B cell (primary cell): Measurements from ENCODE around the gene ST6GAL2. TPM values are rescaled to one million over a fixed set of nuclear protein-coding genes. Genes with fewer than 3 reads are reported as not detected.

Experiments
- ATAC-seq: fragments of 200-7000 bp; cut with Tn5 transposase; one replicate; pipeline ENCODE4 v1.10.0; 2021; ENCODE audit warnings: low read depth, mild to moderate bottlenecking, moderate number of reproducible peaks, moderate library complexity
- CTCF ChIA-PET: fragments of 350-600 bp; sonication (Branson Sonifier 250); formaldehyde crosslinking; loops from one replicate; lab custom pipeline; 2021; ENCODE audit warnings: antibody characterized with exemption, inconsistent platforms; lab: Charles Lee
- POLR2A ChIA-PET: fragments of 350-600 bp; sonication (Branson Sonifier 250); formaldehyde crosslinking; loops from one replicate; lab custom pipeline; 2021; ENCODE audit warnings: antibody characterized with exemption; lab: Charles Lee
- DNase-seq: peaks from one replicate; pipeline ENCODE4 v3.0.0; 2013
- H2AFZ ChIP-seq: 2 replicates; pipeline ENCODE4 v1.6.1; 2012; ENCODE audit warnings: mild to moderate bottlenecking, low read depth, low read length; ENCODE audit not compliant: insufficient read depth, poor library complexity, severe bottlenecking
- H3K27ac ChIP-seq, 2 donors: 1 replicate in 1 of 2; 2 replicates in 1 of 2; pipeline ENCODE4 v1.5.1; 2012 to 2013; ENCODE audit warnings: low read length in 2 of 2, mild to moderate bottlenecking in 2 of 2, moderate library complexity in 1 of 2
- H3K27me3 ChIP-seq, 4 experiments: fragments of 200-600 bp in 1 of 4; sonication (generic) in 1 of 4; replicated peaks in 1 of 4; 1 replicate in 2 of 4; 2 replicates in 2 of 4; pipeline versions ENCODE4 v1.6.1 to v1.7.0; 2013 to 2016; ENCODE audit warnings: low read length in 3 of 4, mild to moderate bottlenecking in 2 of 4, mixed read lengths in 1 of 4, moderate library complexity in 1 of 4; ENCODE audit not compliant: insufficient read depth in 4 of 4, control insufficient read depth in 3 of 4; ENCODE audit errors: control extremely low read depth in 1 of 4
- H3K36me3 ChIP-seq, 2 experiments: replicated peaks in 1 of 2; 1 replicate in 1 of 2; 2 replicates in 1 of 2; pipeline versions ENCODE4 v1.6.1 to v1.7.1; 2013; ENCODE audit warnings: low read length in 1 of 2; ENCODE audit not compliant: insufficient read depth in 2 of 2, control insufficient read depth in 1 of 2; ENCODE audit errors: control extremely low read depth in 1 of 2, extremely low read depth in 1 of 2
- H3K4me1 ChIP-seq, 2 donors: fragments of 200-600 bp in 1 of 2; sonication (generic) in 1 of 2; 1 replicate in 1 of 2; 2 replicates in 1 of 2; pipeline versions ENCODE4 v1.5.1 to v1.6.1; 2013 to 2017; ENCODE audit warnings: low read length in 2 of 2; ENCODE audit not compliant: control insufficient read depth in 2 of 2, insufficient read depth in 2 of 2
- H3K4me2 ChIP-seq: replicated peaks from 2 replicates; pipeline ENCODE3; 2012; ENCODE audit warnings: mild to moderate bottlenecking, low read depth, low read length; ENCODE audit not compliant: poor library complexity, severe bottlenecking
- H3K4me3 ChIP-seq, 5 experiments: fragments of 200-600 bp in 1 of 5; sonication (generic) in 1 of 5; 1 replicate in 3 of 5; 2 replicates in 2 of 5; pipeline versions ENCODE4 v1.5.1 to v1.7.0; 2011 to 2016; ENCODE audit warnings: low read length in 4 of 5, mild to moderate bottlenecking in 4 of 5, low read depth in 2 of 5, control low read depth in 1 of 5, moderate library complexity in 1 of 5; ENCODE audit not compliant: insufficient read depth in 1 of 5; ENCODE audit errors: control extremely low read depth in 1 of 5, extremely low read depth in 1 of 5
- H3K79me2 ChIP-seq: fragments of 200-600 bp; sonication (generic); one replicate; pipeline ENCODE4 v1.6.0; 2016; ENCODE audit warnings: low read length; ENCODE audit not compliant: control insufficient read depth, insufficient read depth
- H3K9ac ChIP-seq: fragments of 200-600 bp; sonication (generic); 2 replicates; pipeline ENCODE4 v1.6.1; 2017; ENCODE audit warnings: mild to moderate bottlenecking, low read length, moderate library complexity
- H3K9me3 ChIP-seq, 3 donors: one replicate each; pipeline versions ENCODE4 v1.6.1 to v1.7.1; 2013; ENCODE audit warnings: low read length in 2 of 3; ENCODE audit not compliant: control insufficient read depth in 2 of 3, insufficient read depth in 1 of 3; ENCODE audit errors: control extremely low read depth in 1 of 3
- H4K20me1 ChIP-seq: 2 replicates; pipeline ENCODE4 v1.6.0; 2012; ENCODE audit warnings: mild to moderate bottlenecking, low read length; ENCODE audit not compliant: insufficient read depth, control insufficient read depth, poor library complexity, severe bottlenecking
- H3K27ac Mint-ChIP-seq: one replicate; pipeline ENCODE4 v1.8.0; 2021; ENCODE audit warnings: mixed read lengths
- H3K27me3 Mint-ChIP-seq: one replicate; pipeline ENCODE4 v1.8.0; 2021; ENCODE audit warnings: mixed read lengths
- H3K4me1 Mint-ChIP-seq: one replicate; pipeline ENCODE4 v1.8.0; 2021; ENCODE audit warnings: mixed read lengths
- H3K4me3 Mint-ChIP-seq: one replicate; pipeline ENCODE4 v1.8.0; 2021; ENCODE audit warnings: mixed read lengths
- H3K9me3 Mint-ChIP-seq: one replicate; pipeline ENCODE4 v1.8.0; 2022; ENCODE audit warnings: mixed read lengths; ENCODE audit not compliant: insufficient read depth
- CTCF ChIP-seq: fragments of 200-600 bp; IDR thresholded peaks from one replicate; pipeline ENCODE4 v1.8.0; 2022; ENCODE audit warnings: antibody characterized with exemption, mild to moderate bottlenecking
- EZH2 ChIP-seq: IDR thresholded peaks from 2 replicates; pipeline ENCODE4 v1.6.1; 2012; ENCODE audit warnings: borderline replicate concordance, low read depth, mild to moderate bottlenecking, moderate library complexity, low read length; ENCODE audit not compliant: insufficient read depth, poor library complexity, severe bottlenecking
- WGBS: methylation state at CpG from one replicate; pipeline ENCODE4 v1.1.5; 2013; ENCODE audit warnings: missing lambda C conversion rate; ENCODE audit not compliant: insufficient coverage; 5-methylcytosine and 5-hydroxymethylcytosine counted together
- intact Hi-C: fragments of 100-400 bp; cut with micrococcal nuclease; formaldehyde crosslinking; loops from one replicate; pipeline ENCODE4 v1.10.0; 2022
- polyA plus RNA-seq: library from polyadenylated mRNA; depleted of rRNA; stranded (reverse); fragments of >200 nt; gene quantifications from 2 replicates; pipeline ENCODE4 v1.2.3, GENCODE V29; 2012
- total RNA-seq, 2 donors: library from RNA; stranded (reverse); fragments of 120-200 nt in 1 of 2; gene quantifications; 1 replicate in 1 of 2; 2 replicates in 1 of 2; pipeline versions ENCODE4 v1.2.3 to v1.2.4, GENCODE V29; 2013 to 2022

The ST6GAL2 gene
- total and polyA plus RNA-seq, 2 donors (not counting 1 experiment from before 2014, with no cell fraction given) = not detected

GRCh38 chr2:106931717-106932335, 45.9 kb upstream of the ST6GAL2 start:
- Histone ChIP-seq H3K36me3 (no peaks in the 10 kb centered on the region), H3K4me1 (no peaks in the 10 kb centered on the region), H4K20me1 (no peaks in the 10 kb centered on the region), H3K9me3 (no peaks in the 10 kb centered on the region), H3K9ac (no peak overlapping the region), H3K4me3 (no peak overlapping the region), H2AFZ (no peak overlapping the region), H3K79me2 (no peaks in the 10 kb centered on the region), H3K27ac (no peak overlapping the region), H3K4me2 (no peak overlapping the region), H3K27me3 (no peaks in the 10 kb centered on the region)
- no peak overlapping the region for H3K27ac Mint-ChIP-seq
- H3K4me1 Mint-ChIP-seq = no peaks in the 10 kb centered on the region
- DNase-seq (no peak), ATAC-seq (no peak)
- 95% methylated on average over 4 of the region's 5 CpGs for WGBS
- TF ChIP-seq EZH2 (no peak), CTCF (no peak)
- no peak overlapping the region for H3K4me3 Mint-ChIP-seq
- H3K9me3 Mint-ChIP-seq = peaks cover 2% of the 10 kb centered on the region
- intact Hi-C loops = no loop called here
- no peaks in the 10 kb centered on the region for H3K27me3 Mint-ChIP-seq
- CTCF ChIA-PET = no interaction called here
- POLR2A ChIA-PET = no interaction called here

GRCh38 chr2:106921451-106921850, 35.5 kb upstream of the ST6GAL2 start:
- no peaks in the 10 kb centered on the region for H3K36me3 ChIP-seq
- ATAC-seq (no peak), DNase-seq (no peak)
- H3K79me2 ChIP-seq = no peaks in the 10 kb centered on the region
- H3K9me3 Mint-ChIP-seq = peaks cover 3% of the 10 kb centered on the region
- no peak overlapping the region for H3K4me3 Mint-ChIP-seq
- H3K27ac ChIP-seq = no peak overlapping the region
- no peaks in the 10 kb centered on the region for H3K27me3 Mint-ChIP-seq
- H3K4me3 ChIP-seq = no peak overlapping the region
- ChIA-PET POLR2A (no interaction called here), CTCF (no interaction called here)
- no peak overlapping the region for H2AFZ ChIP-seq
- no peaks in the 10 kb centered on the region for H3K4me1 ChIP-seq
- no peak for TF ChIP-seq CTCF
- TF ChIP-seq EZH2 = no peak
- no peaks in the 10 kb centered on the region for H3K9me3 ChIP-seq
- H3K9ac ChIP-seq = no peak overlapping the region
- H3K4me1 Mint-ChIP-seq = no peaks in the 10 kb centered on the region
- no peaks in the 10 kb centered on the region for H3K27me3 ChIP-seq
- intact Hi-C loops = no loop called here
- no peak overlapping the region for H3K4me2 ChIP-seq
- no CpG with 5 or more reads among the region's 1 CpG for WGBS
- no peaks in the 10 kb centered on the region for H4K20me1 ChIP-seq
- H3K27ac Mint-ChIP-seq = no peak overlapping the region
